Type B pancreatic cell (in vitro differentiated cells): ENCODE measurements around the gene GPR158. TPM values are rescaled to one million over a fixed set of nuclear protein-coding genes. Genes with fewer than 3 reads are reported as not detected.

ENCODE experiments used
- DNase-seq: peaks from one replicate; pipeline ENCODE4 v3.0.0; 2021; ENCODE audit warnings: mixed read lengths; ENCODE audit not compliant: unreplicated experiment; ENCODE audit errors: extremely low spot score
- H3K27ac Mint-ChIP-seq: 2 replicates; pipeline ENCODE4 v1.8.0; 2021; ENCODE audit warnings: mild to moderate bottlenecking, mixed read lengths
- H3K27me3 Mint-ChIP-seq: 2 replicates; pipeline ENCODE4 v1.8.0; 2021; ENCODE audit warnings: mixed read lengths
- H3K36me3 Mint-ChIP-seq: 2 replicates; pipeline ENCODE4 v1.8.0; 2021; ENCODE audit warnings: mixed read lengths
- H3K4me1 Mint-ChIP-seq: one replicate; pipeline ENCODE4 v1.8.0; 2021; ENCODE audit warnings: mixed read lengths; ENCODE audit not compliant: unreplicated experiment
- H3K4me3 Mint-ChIP-seq: 2 replicates; pipeline ENCODE4 v1.8.0; 2021; ENCODE audit warnings: mild to moderate bottlenecking, mixed read lengths
- H3K9me3 Mint-ChIP-seq: 2 replicates; pipeline ENCODE4 v1.8.0; 2021; ENCODE audit warnings: mixed read lengths
- total RNA-seq: library from RNA; stranded (reverse); gene quantifications from 2 replicates; pipeline ENCODE4 v1.2.1, GENCODE V29; 2021; ENCODE audit warnings: low replicate concordance
- TF ChIP-seq, protein P1 (sequence below): fragments of 200-600 bp; sonication (generic); conservative IDR thresholded peaks from 2 replicates; pipeline ENCODE4 v1.5.0; 2021; ENCODE audit warnings: antibody characterized with exemption, mild to moderate bottlenecking

Gene GPR158
- total RNA-seq, 1 donor from 2014 or later: 3.6 TPM

DNA sequence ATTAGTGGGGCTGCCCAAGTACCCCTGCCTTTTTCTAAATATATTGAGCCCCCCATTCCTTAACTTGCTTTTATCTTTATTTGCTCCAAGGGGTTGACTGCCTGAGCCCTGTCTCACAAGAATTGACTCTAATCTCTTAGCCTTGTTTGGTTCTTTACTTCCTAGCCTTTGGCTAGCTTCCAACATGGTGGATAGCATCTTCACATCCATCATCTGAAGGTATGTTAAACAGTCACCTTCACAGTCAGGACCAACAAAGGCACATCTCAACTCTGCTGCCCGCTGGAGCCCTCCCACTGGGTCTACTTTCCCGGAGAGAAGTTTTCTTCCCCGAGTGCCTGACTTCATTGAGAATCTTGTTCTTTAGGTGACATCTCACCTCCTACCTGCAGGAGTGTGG, 329.5 kb downstream of the GPR158 start:
- DNase-seq: no peak
- Mint-ChIP-seq H3K27ac (no peak overlapping the region), H3K9me3 (no peaks in the 10 kb centered on the region), H3K36me3 (no peaks in the 10 kb centered on the region), H3K27me3 (peaks cover 2% of the 10 kb centered on the region), H3K4me1 (peaks cover 40% of the 10 kb centered on the region), H3K4me3 (no peak overlapping the region)
- TF ChIP-seq, protein P1, sequence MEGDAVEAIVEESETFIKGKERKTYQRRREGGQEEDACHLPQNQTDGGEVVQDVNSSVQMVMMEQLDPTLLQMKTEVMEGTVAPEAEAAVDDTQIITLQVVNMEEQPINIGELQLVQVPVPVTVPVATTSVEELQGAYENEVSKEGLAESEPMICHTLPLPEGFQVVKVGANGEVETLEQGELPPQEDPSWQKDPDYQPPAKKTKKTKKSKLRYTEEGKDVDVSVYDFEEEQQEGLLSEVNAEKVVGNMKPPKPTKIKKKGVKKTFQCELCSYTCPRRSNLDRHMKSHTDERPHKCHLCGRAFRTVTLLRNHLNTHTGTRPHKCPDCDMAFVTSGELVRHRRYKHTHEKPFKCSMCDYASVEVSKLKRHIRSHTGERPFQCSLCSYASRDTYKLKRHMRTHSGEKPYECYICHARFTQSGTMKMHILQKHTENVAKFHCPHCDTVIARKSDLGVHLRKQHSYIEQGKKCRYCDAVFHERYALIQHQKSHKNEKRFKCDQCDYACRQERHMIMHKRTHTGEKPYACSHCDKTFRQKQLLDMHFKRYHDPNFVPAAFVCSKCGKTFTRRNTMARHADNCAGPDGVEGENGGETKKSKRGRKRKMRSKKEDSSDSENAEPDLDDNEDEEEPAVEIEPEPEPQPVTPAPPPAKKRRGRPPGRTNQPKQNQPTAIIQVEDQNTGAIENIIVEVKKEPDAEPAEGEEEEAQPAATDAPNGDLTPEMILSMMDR: no peak

DNA sequence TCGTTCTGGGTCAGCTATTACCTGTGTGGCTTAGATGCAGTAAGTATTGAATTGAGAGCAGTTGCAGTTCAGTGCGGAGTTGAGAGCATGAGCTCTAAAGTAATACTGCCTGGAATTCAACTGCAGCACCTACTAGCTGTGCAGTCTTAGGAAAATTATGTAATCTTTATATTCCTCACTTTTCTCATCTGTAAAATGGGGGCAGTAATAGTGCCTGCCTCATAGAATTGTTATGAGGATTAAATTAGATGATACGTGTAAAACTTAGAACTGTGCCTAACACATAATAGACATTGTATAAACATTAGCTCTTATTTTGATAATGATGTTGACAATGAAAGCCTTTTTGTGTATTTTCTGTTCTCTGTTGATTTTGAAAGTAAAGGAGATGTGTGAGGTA, 330.0 kb downstream of the GPR158 start:
- Mint-ChIP-seq H3K9me3 (no peaks in the 10 kb centered on the region), H3K4me3 (no peak overlapping the region), H3K36me3 (no peaks in the 10 kb centered on the region), H3K4me1 (peaks cover 40% of the 10 kb centered on the region), H3K27me3 (peaks cover 2% of the 10 kb centered on the region), H3K27ac (no peak overlapping the region)
- no peak for DNase-seq
- TF ChIP-seq, protein P1: no peak

DNA sequence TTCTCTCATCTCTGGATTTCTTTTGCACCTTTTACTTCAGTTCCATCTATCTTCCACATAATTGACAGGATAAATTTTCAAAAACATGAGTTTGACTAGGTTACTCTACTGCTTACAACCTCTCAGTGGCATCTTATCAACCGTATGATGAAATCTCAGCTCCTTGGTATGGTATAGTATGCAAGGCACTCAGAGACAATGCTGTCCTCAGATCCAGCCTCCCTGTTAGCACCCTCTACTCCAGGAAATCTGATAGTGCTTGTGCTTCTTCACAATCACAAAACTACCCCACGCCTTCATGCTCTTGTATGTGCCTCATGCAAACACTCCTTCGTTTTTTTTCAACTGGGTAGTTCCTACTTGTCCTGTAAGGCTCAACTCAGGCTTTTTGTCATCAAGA, 330.7 kb downstream of the GPR158 start:
- H3K27ac Mint-ChIP-seq: no peak overlapping the region
- H3K9me3 Mint-ChIP-seq: no peaks in the 10 kb centered on the region
- TF ChIP-seq, protein P1: no peak
- peaks cover 2% of the 10 kb centered on the region for H3K27me3 Mint-ChIP-seq
- H3K4me3 Mint-ChIP-seq: no peak overlapping the region
- no peaks in the 10 kb centered on the region for H3K36me3 Mint-ChIP-seq
- H3K4me1 Mint-ChIP-seq: peaks cover 34% of the 10 kb centered on the region
- DNase-seq: no peak

DNA sequence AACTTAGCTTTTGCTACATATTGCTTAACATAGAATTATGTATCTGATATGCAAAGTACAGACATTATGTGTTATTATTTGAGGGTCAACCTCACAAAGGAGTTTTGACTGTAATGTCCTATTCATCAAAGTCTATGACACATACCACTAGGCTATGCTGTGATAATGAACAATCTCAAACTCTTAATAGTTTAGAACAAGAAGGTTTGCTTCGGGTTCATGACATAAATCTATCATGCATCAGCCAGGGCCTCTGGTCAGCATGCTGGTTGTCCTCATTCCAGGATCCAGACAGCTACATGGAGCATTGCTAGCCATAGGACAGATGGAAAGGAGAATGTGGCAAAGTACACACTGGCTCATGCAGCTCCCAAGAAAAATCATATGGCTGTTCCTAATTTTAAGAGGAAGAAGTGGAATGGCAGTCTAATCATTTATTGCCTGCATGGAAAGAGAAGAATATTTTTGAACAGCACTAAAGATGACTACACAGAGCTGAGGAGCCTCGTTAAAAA, 332.1 kb downstream of the GPR158 start:
- no peak overlapping the region for H3K4me3 Mint-ChIP-seq
- H3K27ac Mint-ChIP-seq: no peak overlapping the region
- H3K36me3 Mint-ChIP-seq: no peaks in the 10 kb centered on the region
- H3K4me1 Mint-ChIP-seq: peaks cover 23% of the 10 kb centered on the region
- TF ChIP-seq, protein P1: no peak
- H3K9me3 Mint-ChIP-seq: no peaks in the 10 kb centered on the region
- H3K27me3 Mint-ChIP-seq: peaks cover 2% of the 10 kb centered on the region
- no peak for DNase-seq

DNA sequence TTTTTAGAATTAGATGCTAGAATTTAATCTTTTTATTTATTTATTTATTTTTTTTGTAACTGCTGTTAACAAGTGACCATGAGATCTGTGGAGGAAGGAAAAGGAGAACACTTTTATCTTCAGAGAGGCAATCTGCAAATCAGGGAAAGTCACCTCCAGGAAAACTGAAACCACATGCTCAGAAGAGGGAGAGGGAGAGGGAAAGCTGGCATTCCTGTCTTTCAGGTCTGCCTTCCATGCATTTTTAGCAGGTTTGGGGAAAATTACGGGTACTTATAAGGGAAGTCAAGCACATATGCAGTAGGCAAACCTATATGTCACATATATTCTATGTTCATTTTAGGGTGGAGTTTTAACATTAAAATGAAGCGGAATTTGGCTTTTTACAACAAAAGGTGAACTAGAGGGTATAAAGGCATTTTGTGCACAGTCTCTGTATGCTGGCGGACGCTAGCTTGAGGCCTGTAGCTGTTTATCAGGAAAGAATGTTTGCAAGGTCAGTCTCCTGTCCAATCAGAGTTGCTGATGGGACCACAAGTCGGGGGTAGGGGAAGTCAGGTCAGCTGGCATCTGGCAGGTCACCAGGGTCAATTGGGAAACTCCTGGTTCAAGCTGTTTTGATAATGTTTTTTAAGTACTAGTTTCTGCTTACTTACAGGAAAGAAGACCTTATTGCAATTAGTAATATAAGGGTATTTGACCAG, 333.5 kb downstream of the GPR158 start:
- DNase-seq: no peak
- H3K27me3 Mint-ChIP-seq: peaks cover 2% of the 10 kb centered on the region
- H3K36me3 Mint-ChIP-seq: no peaks in the 10 kb centered on the region
- peaks cover 17% of the 10 kb centered on the region for H3K4me1 Mint-ChIP-seq
- peak overlapping the region; percentile 44 for H3K4me3 Mint-ChIP-seq
- TF ChIP-seq, protein P1: no peak
- H3K9me3 Mint-ChIP-seq: no peaks in the 10 kb centered on the region
- H3K27ac Mint-ChIP-seq: no peak overlapping the region
